H9 (cell line): ENCODE measurements around the gene SPPL3. TPM values are rescaled to one million over a fixed set of nuclear protein-coding genes. Genes with fewer than 3 reads are reported as not detected.

Experiments
- DNase-seq: peaks from one replicate; pipeline ENCODE4 v3.0.0-alpha.2; 2017
- H2AFZ ChIP-seq: one replicate; pipeline ENCODE4 v1.6.1; 2013; ENCODE audit warnings: mild to moderate bottlenecking, low read length, control low read depth, moderate library complexity
- H2AK5ac ChIP-seq: 2 replicates; pipeline ENCODE4 v1.6.1; 2013; ENCODE audit warnings: low read length, control low read depth, mixed read lengths; ENCODE audit not compliant: insufficient read length
- H2BK120ac ChIP-seq: one replicate; pipeline ENCODE4 v1.6.1; 2013; ENCODE audit warnings: low read depth, mild to moderate bottlenecking, low read length, control low read depth, inconsistent platforms; ENCODE audit not compliant: poor library complexity, severe bottlenecking
- H2BK12ac ChIP-seq: 2 replicates; pipeline ENCODE4 v1.6.1; 2013; ENCODE audit warnings: low read length, control low read depth, mixed read lengths, low read depth; ENCODE audit not compliant: insufficient read length
- H2BK15ac ChIP-seq: 2 replicates; pipeline ENCODE4 v1.6.1; 2013; ENCODE audit warnings: low read depth, low read length, control low read depth
- H2BK20ac ChIP-seq: one replicate; pipeline ENCODE4 v1.6.1; 2013; ENCODE audit warnings: low read depth, mild to moderate bottlenecking, low read length, control low read depth, inconsistent platforms; ENCODE audit not compliant: poor library complexity, severe bottlenecking
- H2BK5ac ChIP-seq: 2 replicates; pipeline ENCODE4 v1.6.1; 2013; ENCODE audit warnings: low read length, control low read depth, mixed read lengths; ENCODE audit not compliant: insufficient read length
- H3K14ac ChIP-seq: 2 replicates; pipeline ENCODE4 v1.6.1; 2013; ENCODE audit warnings: low read length, control low read depth; ENCODE audit not compliant: insufficient read depth
- H3K18ac ChIP-seq: 2 replicates; pipeline ENCODE4 v1.6.1; 2013; ENCODE audit warnings: low read depth, mild to moderate bottlenecking, mixed read lengths, low read length, control low read depth; ENCODE audit not compliant: insufficient read length
- H3K23ac ChIP-seq: 2 replicates; pipeline ENCODE4 v1.6.1; 2013; ENCODE audit warnings: low read length, control low read depth, mixed read lengths, low read depth; ENCODE audit not compliant: insufficient read length
- H3K23me2 ChIP-seq: 2 replicates; pipeline ENCODE4 v1.6.1; 2013; ENCODE audit warnings: low read depth, mild to moderate bottlenecking, mixed read lengths, low read length, control low read depth; ENCODE audit not compliant: insufficient read length, poor library complexity, severe bottlenecking
- H3K27ac ChIP-seq: 2 replicates; pipeline ENCODE4 v1.5.1; 2013; ENCODE audit warnings: low read length, control low read depth, mixed read lengths, low read depth; ENCODE audit not compliant: insufficient read length
- H3K27me3 ChIP-seq: 2 replicates; pipeline ENCODE4 v1.6.1; 2013; ENCODE audit warnings: low read length, control low read depth, inconsistent platforms; ENCODE audit not compliant: insufficient read depth
- H3K4ac ChIP-seq: 2 replicates; pipeline ENCODE4 v1.6.1; 2013; ENCODE audit warnings: low read depth, mild to moderate bottlenecking, control low read depth, inconsistent platforms, low read length, moderate library complexity
- H3K4me1 ChIP-seq: 2 replicates; pipeline ENCODE4 v1.6.1; 2013; ENCODE audit warnings: low read length, control low read depth, inconsistent platforms; ENCODE audit not compliant: insufficient read depth
- H3K4me2 ChIP-seq: 2 replicates; pipeline ENCODE4 v1.6.1; 2013; ENCODE audit warnings: low read length, control low read depth, mixed read lengths; ENCODE audit not compliant: insufficient read length, insufficient read depth
- H3K56ac ChIP-seq: 2 replicates; pipeline ENCODE4 v1.6.1; 2013; ENCODE audit warnings: low read depth, mild to moderate bottlenecking, mixed read lengths, low read length, control low read depth; ENCODE audit not compliant: insufficient read length
- H3K79me1 ChIP-seq: 2 replicates; pipeline ENCODE4 v1.6.1; 2013; ENCODE audit warnings: low read depth, mild to moderate bottlenecking, moderate library complexity, low read length, control low read depth, inconsistent platforms; ENCODE audit not compliant: insufficient read depth, poor library complexity, severe bottlenecking
- H3K79me2 ChIP-seq: 2 replicates; pipeline ENCODE4 v1.6.1; 2013; ENCODE audit warnings: low read length, control low read depth, inconsistent platforms; ENCODE audit not compliant: insufficient read depth
- H3K9ac ChIP-seq: 2 replicates; pipeline ENCODE4 v1.6.1; 2013; ENCODE audit warnings: low read length, control low read depth, mixed read lengths; ENCODE audit not compliant: insufficient read length; ENCODE audit errors: extremely low read depth
- H3K9me3 ChIP-seq: one replicate; pipeline ENCODE4 v1.6.1; 2013; ENCODE audit warnings: low read depth, low read length, inconsistent platforms; ENCODE audit not compliant: control insufficient read depth
- H3T11ph ChIP-seq: one replicate; pipeline ENCODE4 v1.6.1; 2013; ENCODE audit warnings: mild to moderate bottlenecking, low read length, control low read depth, inconsistent platforms
- H4K20me1 ChIP-seq: one replicate; pipeline ENCODE4 v1.6.1; 2013; ENCODE audit not compliant: control insufficient read depth, insufficient read length, insufficient read depth
- H4K5ac ChIP-seq: 2 replicates; pipeline ENCODE4 v1.6.1; 2013; ENCODE audit warnings: low read depth, mild to moderate bottlenecking, mixed read lengths, low read length, control low read depth; ENCODE audit not compliant: insufficient read length
- H4K8ac ChIP-seq: replicated peaks from 2 replicates; pipeline ENCODE4 v1.6.1; 2013; ENCODE audit warnings: low read length, control low read depth, mixed read lengths, low read depth; ENCODE audit not compliant: insufficient read length
- H4K91ac ChIP-seq: 2 replicates; pipeline ENCODE4 v1.6.1; 2013; ENCODE audit warnings: low read depth, mild to moderate bottlenecking, moderate library complexity, mixed read lengths, low read length, control low read depth; ENCODE audit not compliant: insufficient read length
- H3K27ac Mint-ChIP-seq, 3 experiments: 2 replicates in 2 of 3; 3 replicates in 1 of 3; pipeline ENCODE4 v1.8.0; 2020 to 2021; ENCODE audit warnings: mixed read lengths in 3 of 3, mild to moderate bottlenecking in 1 of 3, moderate library complexity in 1 of 3
- H3K27me3 Mint-ChIP-seq: 2 replicates; pipeline ENCODE4 v1.8.0; 2021; ENCODE audit warnings: low read depth, mild to moderate bottlenecking, moderate library complexity, mixed read lengths
- H3K36me3 Mint-ChIP-seq, 3 experiments: 2 replicates in 2 of 3; 3 replicates in 1 of 3; pipeline ENCODE4 v1.8.0; 2020 to 2021; ENCODE audit warnings: low read depth in 3 of 3, mixed read lengths in 3 of 3; ENCODE audit not compliant: insufficient read depth in 1 of 3
- H3K4me1 Mint-ChIP-seq, 2 experiments: 2 replicates each; pipeline ENCODE4 v1.8.0; 2020; ENCODE audit warnings: mixed read lengths in 2 of 2
- H3K4me3 Mint-ChIP-seq, 2 experiments: 2 replicates in 1 of 2; 3 replicates in 1 of 2; pipeline ENCODE4 v1.8.0; 2020 to 2021; ENCODE audit warnings: mild to moderate bottlenecking in 2 of 2, mixed read lengths in 2 of 2, moderate library complexity in 1 of 2
- H3K9me3 Mint-ChIP-seq, 2 experiments: 2 replicates in 1 of 2; 3 replicates in 1 of 2; pipeline ENCODE4 v1.8.0; 2020; ENCODE audit warnings: mild to moderate bottlenecking in 2 of 2, mixed read lengths in 2 of 2, moderate library complexity in 1 of 2
- WGBS: extraction: QIAGEN DNeasy Blood & Tissue Kit; methylation state at CpG from one replicate; pipeline ENCODE4 v1.1.7; 2013; ENCODE audit warnings: missing lambda C conversion rate, low lambda C conversion rate, mixed read lengths; ENCODE audit not compliant: insufficient read length; ENCODE audit errors: extremely low coverage; 5-methylcytosine and 5-hydroxymethylcytosine counted together
- total RNA-seq: library from RNA; stranded (reverse); gene quantifications from 2 replicates; pipeline ENCODE4 v1.2.1, GENCODE V29; 2021
- TF ChIP-seq, protein P1 (sequence below): fragments of 200-600 bp; sonication (generic); conservative IDR thresholded peaks from 3 replicates; pipeline ENCODE4 v1.8.0; 2021; ENCODE audit warnings: antibody characterized with exemption, mild to moderate bottlenecking

SPPL3 gene
- total RNA-seq, 1 experiment from 2014 or later: 46.3 TPM

DNA sequence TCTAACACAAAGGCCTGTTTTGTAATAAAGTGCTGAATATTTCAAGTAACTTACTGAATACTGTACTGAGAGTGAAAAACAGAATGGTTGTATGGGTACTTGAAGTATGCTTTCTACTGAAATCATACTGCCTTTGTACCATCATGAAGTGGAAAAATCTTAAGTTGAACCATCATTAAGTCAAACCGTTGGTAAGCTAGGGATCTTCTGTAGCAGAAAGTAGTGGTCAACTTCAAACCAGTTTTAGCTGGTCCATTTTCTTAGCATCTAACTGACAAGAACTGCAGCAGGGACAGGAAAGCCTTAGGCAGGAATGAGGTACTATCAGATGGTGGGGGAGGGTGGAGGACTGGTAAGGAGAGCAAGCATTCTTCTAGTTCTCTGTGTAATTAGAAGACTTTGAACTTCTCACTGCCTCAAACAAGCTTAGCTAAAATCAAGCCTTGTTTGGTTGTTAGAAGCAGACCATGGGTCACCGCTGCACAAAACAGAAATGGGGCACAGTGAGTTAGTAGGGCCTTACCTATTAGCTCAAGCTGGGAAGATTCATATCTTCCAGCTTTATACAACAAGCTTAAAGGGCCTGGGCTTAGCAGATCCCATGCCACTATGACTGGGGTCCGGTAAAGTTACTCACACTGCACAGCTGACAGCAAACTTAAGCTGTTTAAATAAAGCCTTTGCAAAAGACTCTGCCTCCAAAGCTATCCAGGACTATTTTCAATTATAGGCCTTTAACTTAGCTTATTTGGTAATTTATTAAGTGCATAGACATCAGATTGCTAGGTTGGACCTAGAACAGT is 104.7 kb downstream of the SPPL3 start:
- peaks cover 5% of the 10 kb centered on the region; the same call in 1 of the 2 replicates for H3K4me1 ChIP-seq
- H3K4ac ChIP-seq: no peak overlapping the region
- H2BK120ac ChIP-seq: no peak overlapping the region
- Mint-ChIP-seq H3K9me3 (peaks cover 18 to 20% of the 10 kb centered on the region in 2 experiments), H3K4me1 (peaks cover 23 to 26% of the 10 kb centered on the region in 2 experiments), H3K4me3 (no peak overlapping the region), H3K27ac (no peak overlapping the region), H3K27me3 (no peaks in the 10 kb centered on the region), H3K36me3 (peaks cover 16 to 26% (median 18%) of the 10 kb centered on the region in 3 experiments)
- no peak for DNase-seq
- H3K9ac ChIP-seq: no peak overlapping the region
- TF ChIP-seq, protein P1, sequence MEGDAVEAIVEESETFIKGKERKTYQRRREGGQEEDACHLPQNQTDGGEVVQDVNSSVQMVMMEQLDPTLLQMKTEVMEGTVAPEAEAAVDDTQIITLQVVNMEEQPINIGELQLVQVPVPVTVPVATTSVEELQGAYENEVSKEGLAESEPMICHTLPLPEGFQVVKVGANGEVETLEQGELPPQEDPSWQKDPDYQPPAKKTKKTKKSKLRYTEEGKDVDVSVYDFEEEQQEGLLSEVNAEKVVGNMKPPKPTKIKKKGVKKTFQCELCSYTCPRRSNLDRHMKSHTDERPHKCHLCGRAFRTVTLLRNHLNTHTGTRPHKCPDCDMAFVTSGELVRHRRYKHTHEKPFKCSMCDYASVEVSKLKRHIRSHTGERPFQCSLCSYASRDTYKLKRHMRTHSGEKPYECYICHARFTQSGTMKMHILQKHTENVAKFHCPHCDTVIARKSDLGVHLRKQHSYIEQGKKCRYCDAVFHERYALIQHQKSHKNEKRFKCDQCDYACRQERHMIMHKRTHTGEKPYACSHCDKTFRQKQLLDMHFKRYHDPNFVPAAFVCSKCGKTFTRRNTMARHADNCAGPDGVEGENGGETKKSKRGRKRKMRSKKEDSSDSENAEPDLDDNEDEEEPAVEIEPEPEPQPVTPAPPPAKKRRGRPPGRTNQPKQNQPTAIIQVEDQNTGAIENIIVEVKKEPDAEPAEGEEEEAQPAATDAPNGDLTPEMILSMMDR: no peak
- H4K20me1 ChIP-seq: no peaks in the 10 kb centered on the region
- H2AFZ ChIP-seq: no peak overlapping the region
- H4K5ac ChIP-seq: no peak overlapping the region
- H3K27me3 ChIP-seq: no peaks in the 10 kb centered on the region
- H3K14ac ChIP-seq: no peak overlapping the region
- no peak overlapping the region for H4K91ac ChIP-seq
- H2BK15ac ChIP-seq: no peak overlapping the region
- H2BK5ac ChIP-seq: no peak overlapping the region
- H3K56ac ChIP-seq: no peak overlapping the region
- H3K79me1 ChIP-seq: no peaks in the 10 kb centered on the region
- H3K18ac ChIP-seq: no peak overlapping the region
- no peaks in the 10 kb centered on the region for H3K79me2 ChIP-seq
- H3K9me3 ChIP-seq: no peaks in the 10 kb centered on the region
- no peak overlapping the region for H2AK5ac ChIP-seq
- no peak overlapping the region for H4K8ac ChIP-seq
- H3K27ac ChIP-seq: no peak overlapping the region
- H2BK20ac ChIP-seq: no peak overlapping the region
- no peaks in the 10 kb centered on the region for H3K23me2 ChIP-seq
- no peak overlapping the region for H2BK12ac ChIP-seq
- H3K23ac ChIP-seq: no peak overlapping the region
- no peak overlapping the region for H3K4me2 ChIP-seq
- no CpG with 5 or more reads among the region's 3 CpGs for WGBS
- H3T11ph ChIP-seq: no peak overlapping the region
